ENCODE data around the gene NAA35. TPM values are rescaled to one million over a fixed set of nuclear protein-coding genes. Genes with fewer than 3 reads are reported as not detected.
"Not testable (repeated sequence)": the region's sequence is repeated elsewhere in the genome, so short reads cannot be mapped to it uniquely, and the experiment has no call there.

The NAA35 gene
- total RNA-seq, 1 experiment from 2014 or later = 21.3 TPM

GRCh38 chr9:85973238-85973637, 32.3 kb downstream of the NAA35 start:
- no peak overlapping the region for H3K27ac ChIP-seq (ENCODE audit: low read length)
- no peak for DNase-seq (ENCODE audit: low read depth, low spot score)
- ChIA-PET POLR2A (no interaction called here), CTCF (no interaction called here)
- BruUV-seq (replicated peaks) = no TSS peak
- peaks cover 10% of the 10 kb centered on the region for H3K36me3 ChIP-seq (ENCODE audit: control insufficient read depth, insufficient read depth, low read length)
- H3K9me3 ChIP-seq (ENCODE audit: control insufficient read depth, insufficient read depth, low read depth, low read length) = no peaks in the 10 kb centered on the region
- TF ChIP-seq POLR2AphosphoS5 (IDR thresholded peaks at IDR 0.05; ENCODE audit: low read depth, low read length) = no peak
- no peak for TF ChIP-seq REST (IDR thresholded peaks at IDR 0.05; ENCODE audit: insufficient read depth in 1 of 2, low read depth in 2 of 2, low read length in 1 of 2)
- H3K4me3 ChIP-seq (ENCODE audit: low read depth in 2 of 2, low read length in 2 of 2) = no peak overlapping the region
- no peaks in the 10 kb centered on the region for H3K4me1 ChIP-seq (ENCODE audit: control insufficient read depth, insufficient read depth, low read length)
- intact Hi-C loops (cut with micrococcal nuclease; ENCODE audit: unreplicated experiment) (no loop called here), in situ Hi-C loops (cut with HindIII; ENCODE audit: low pct_unique_long_range_greater_than_20kb, low sequenced_read_pairs) (no loop called here)
- no peaks in the 10 kb centered on the region for H3K27me3 ChIP-seq (ENCODE audit: control insufficient read depth, insufficient read depth, low read length)
- ATAC-seq = no peak

GRCh38 chr9:85974055-85974547, 33.2 kb downstream of the NAA35 start:
- H3K9me3 ChIP-seq (ENCODE audit: control insufficient read depth, insufficient read depth, low read depth, low read length); H3K4me3 ChIP-seq (ENCODE audit: low read depth in 2 of 2, low read length in 2 of 2); DNase-seq (ENCODE audit: low read depth, low spot score); H3K4me1 ChIP-seq (ENCODE audit: control insufficient read depth, insufficient read depth, low read length); POLR2A ChIA-PET; in situ Hi-C loops (cut with HindIII; ENCODE audit: low pct_unique_long_range_greater_than_20kb, low sequenced_read_pairs); H3K27ac ChIP-seq (ENCODE audit: low read length); intact Hi-C loops (cut with micrococcal nuclease; ENCODE audit: unreplicated experiment); CTCF ChIA-PET; ATAC-seq; BruUV-seq (replicated peaks); H3K27me3 ChIP-seq (ENCODE audit: control insufficient read depth, insufficient read depth, low read length): not testable (repeated sequence)
- H3K36me3 ChIP-seq (ENCODE audit: control insufficient read depth, insufficient read depth, low read length) = peaks cover 11% of the 10 kb centered on the region

- intact Hi-C loops (cut with micrococcal nuclease; ENCODE audit: unreplicated experiment) = no loop called here
- DNase-seq (ENCODE audit: low read depth, low spot score) (no peak), ATAC-seq (no peak)
- peaks cover 15% of the 10 kb centered on the region for H3K36me3 ChIP-seq (ENCODE audit: control insufficient read depth, insufficient read depth, low read length)
- H3K4me1 ChIP-seq (ENCODE audit: control insufficient read depth, insufficient read depth, low read length) = no peaks in the 10 kb centered on the region
- no TSS peak for BruUV-seq (replicated peaks)
- ChIA-PET POLR2A (no interaction called here), CTCF (no interaction called here)
- no peaks in the 10 kb centered on the region for H3K9me3 ChIP-seq (ENCODE audit: control insufficient read depth, insufficient read depth, low read depth, low read length)
- no peak for TF ChIP-seq SIN3A (IDR thresholded peaks at IDR 0.05; ENCODE audit: borderline replicate concordance, insufficient read depth, low read depth, low read length)
- H3K27me3 ChIP-seq (ENCODE audit: control insufficient read depth, insufficient read depth, low read length) = no peaks in the 10 kb centered on the region
- in situ Hi-C loops (cut with HindIII; ENCODE audit: low pct_unique_long_range_greater_than_20kb, low sequenced_read_pairs) = no loop called here
- H3K27ac ChIP-seq (ENCODE audit: low read length) = no peak overlapping the region
- H3K4me3 ChIP-seq (ENCODE audit: low read depth in 2 of 2, low read length in 2 of 2) = no peak overlapping the region
Observed at GRCh38 chr9:85978496-85978895, 37.5 kb downstream of the NAA35 start.

GRCh38 chr9:85981369-85981768, 40.4 kb downstream of the NAA35 start:
- H3K27me3 ChIP-seq (ENCODE audit: control insufficient read depth, insufficient read depth, low read length) = no peaks in the 10 kb centered on the region
- ChIA-PET CTCF (interaction anchor here (0.6 kb wide), 1 partner anchor 311 kb away, joined by 8 read pairs; no protein-coding TSS in a partner anchor), POLR2A (no interaction called here)
- no peaks in the 10 kb centered on the region for H3K9me3 ChIP-seq (ENCODE audit: control insufficient read depth, insufficient read depth, low read depth, low read length)
- intact Hi-C loops (cut with micrococcal nuclease; ENCODE audit: unreplicated experiment) = no loop called here
- no peak overlapping the region for H3K4me3 ChIP-seq (ENCODE audit: low read depth in 2 of 2, low read length in 2 of 2)
- no peaks in the 10 kb centered on the region for H3K4me1 ChIP-seq (ENCODE audit: control insufficient read depth, insufficient read depth, low read length)
- ATAC-seq = no peak
- no peak overlapping the region for H3K27ac ChIP-seq (ENCODE audit: low read length)
- peaks cover 12% of the 10 kb centered on the region for H3K36me3 ChIP-seq (ENCODE audit: control insufficient read depth, insufficient read depth, low read length)
- TF ChIP-seq TCF7L2 (IDR thresholded peaks at IDR 0.05; ENCODE audit: low read depth, low read length) (no peak), CTCF (IDR thresholded peaks at IDR 0.05) (no peak), POLR2AphosphoS5 (IDR thresholded peaks at IDR 0.05; ENCODE audit: low read depth, low read length) (no peak), SIN3A (IDR thresholded peaks at IDR 0.05; ENCODE audit: borderline replicate concordance, insufficient read depth, low read depth, low read length) (no peak), REST (IDR thresholded peaks at IDR 0.05; ENCODE audit: insufficient read depth in 1 of 2, low read depth in 2 of 2, low read length in 1 of 2) (no peak)
- no peak for DNase-seq (ENCODE audit: low read depth, low spot score)
- in situ Hi-C loops (cut with HindIII; ENCODE audit: low pct_unique_long_range_greater_than_20kb, low sequenced_read_pairs) = no loop called here
- no TSS peak for BruUV-seq (replicated peaks)

Measured in Panc1 (cell line).